ENCODE data around the gene TSLP.

TSLP gene

DNA sequence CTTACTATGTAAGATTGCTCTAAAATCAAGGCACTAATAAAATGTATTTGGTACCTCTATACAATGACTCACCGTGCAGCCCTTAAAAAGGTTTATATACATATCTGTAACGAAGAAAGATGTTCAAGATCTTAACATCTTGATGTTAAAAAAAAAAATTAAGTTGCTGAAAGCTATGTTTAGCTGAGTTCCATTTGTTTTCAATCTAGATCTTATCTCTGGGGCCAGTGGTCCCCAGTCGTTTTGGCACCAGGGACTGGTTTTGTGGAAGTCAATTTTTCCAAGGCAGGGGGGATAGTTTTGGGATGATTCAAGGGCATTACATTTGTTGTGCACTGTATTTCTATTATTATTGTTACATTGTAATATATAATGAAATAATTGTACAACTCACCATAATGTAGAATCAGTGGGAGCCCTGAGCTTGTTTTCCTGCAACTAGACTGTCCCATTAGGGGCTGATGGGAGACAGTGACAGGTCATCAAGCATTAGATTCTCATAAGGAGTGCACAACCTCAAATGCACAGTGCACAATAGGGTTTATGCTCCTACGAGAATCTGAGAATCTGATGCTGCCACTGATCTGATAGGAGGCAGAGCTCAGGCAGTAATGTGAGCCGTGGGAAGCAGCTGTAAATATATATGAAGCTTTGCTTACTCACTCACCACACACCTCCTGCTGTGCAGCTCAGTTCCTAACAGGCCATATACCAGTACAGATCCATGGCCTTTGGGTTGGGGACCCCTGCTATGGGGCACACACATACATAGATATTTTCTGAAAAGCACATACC, 27.6 kb upstream of the TSLP start:
- no peak overlapping the region for H3K27ac ChIP-seq (ENCODE audit: low read depth, low read length, poor library complexity, severe bottlenecking)

DNA sequence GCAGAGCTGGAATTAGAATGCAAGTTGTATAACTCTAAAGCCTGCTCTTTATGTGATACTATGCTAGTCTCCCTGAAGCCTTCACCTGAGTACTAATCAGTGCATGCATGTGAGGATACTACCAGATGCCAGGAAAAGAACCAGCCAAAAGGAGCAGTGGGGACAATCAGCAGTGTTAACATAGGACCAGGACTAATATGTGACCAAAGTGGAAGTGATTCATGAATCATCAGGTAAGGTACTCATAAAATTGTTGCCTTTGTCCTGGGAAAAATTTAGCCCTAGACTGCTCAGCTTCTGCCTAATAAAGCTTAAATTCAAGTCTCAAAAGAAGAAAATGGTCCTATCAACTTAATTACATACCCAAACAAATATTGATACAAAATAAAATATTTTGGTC, 13.4 kb upstream of the TSLP start:
- Histone ChIP-seq H3F3A (ENCODE audit: insufficient read depth, low read length) (no peaks in the 10 kb centered on the region), H2AFZ (ENCODE audit: low read length) (no peak overlapping the region), H3K79me2 (ENCODE audit: insufficient read depth, low read length) (no peaks in the 10 kb centered on the region), H3K4me3 (ENCODE audit: low read depth, low read length, poor library complexity, severe bottlenecking) (no peak overlapping the region), H3K27me3 (ENCODE audit: insufficient read depth, low read length) (no peaks in the 10 kb centered on the region), H3K9me2 (ENCODE audit: low read depth, low read length) (no peaks in the 10 kb centered on the region), H3K4me1 (ENCODE audit: insufficient read depth, low read length, severe bottlenecking) (no peaks in the 10 kb centered on the region), H4K20me1 (ENCODE audit: insufficient read depth, low read length) (no peaks in the 10 kb centered on the region), H3K36me3 (ENCODE audit: insufficient read depth, low read length) (no peaks in the 10 kb centered on the region), H3K9ac (ENCODE audit: low read length) (no peak overlapping the region), H3K9me3 (ENCODE audit: low read length) (no peaks in the 10 kb centered on the region), H3K27ac (ENCODE audit: low read depth, low read length, poor library complexity, severe bottlenecking) (no peak overlapping the region), H3K4me2 (ENCODE audit: low read length) (no peak overlapping the region)
- TF ChIP-seq EZH2 (IDR thresholded peaks at IDR 0.05; ENCODE audit: borderline replicate concordance, low read length), result no peak
- TF ChIP-seq, protein P1, sequence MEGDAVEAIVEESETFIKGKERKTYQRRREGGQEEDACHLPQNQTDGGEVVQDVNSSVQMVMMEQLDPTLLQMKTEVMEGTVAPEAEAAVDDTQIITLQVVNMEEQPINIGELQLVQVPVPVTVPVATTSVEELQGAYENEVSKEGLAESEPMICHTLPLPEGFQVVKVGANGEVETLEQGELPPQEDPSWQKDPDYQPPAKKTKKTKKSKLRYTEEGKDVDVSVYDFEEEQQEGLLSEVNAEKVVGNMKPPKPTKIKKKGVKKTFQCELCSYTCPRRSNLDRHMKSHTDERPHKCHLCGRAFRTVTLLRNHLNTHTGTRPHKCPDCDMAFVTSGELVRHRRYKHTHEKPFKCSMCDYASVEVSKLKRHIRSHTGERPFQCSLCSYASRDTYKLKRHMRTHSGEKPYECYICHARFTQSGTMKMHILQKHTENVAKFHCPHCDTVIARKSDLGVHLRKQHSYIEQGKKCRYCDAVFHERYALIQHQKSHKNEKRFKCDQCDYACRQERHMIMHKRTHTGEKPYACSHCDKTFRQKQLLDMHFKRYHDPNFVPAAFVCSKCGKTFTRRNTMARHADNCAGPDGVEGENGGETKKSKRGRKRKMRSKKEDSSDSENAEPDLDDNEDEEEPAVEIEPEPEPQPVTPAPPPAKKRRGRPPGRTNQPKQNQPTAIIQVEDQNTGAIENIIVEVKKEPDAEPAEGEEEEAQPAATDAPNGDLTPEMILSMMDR (IDR thresholded peaks at IDR 0.05; ENCODE audit: low read length), result no peak

More for the DNA sequence above, 27.6 kb upstream of the TSLP start:
- Histone ChIP-seq H3K9me2 (ENCODE audit: low read depth, low read length) (no peaks in the 10 kb centered on the region), H3K27me3 (ENCODE audit: insufficient read depth, low read length) (no peaks in the 10 kb centered on the region), H2AFZ (ENCODE audit: low read length) (no peak overlapping the region), H3K9ac (ENCODE audit: low read length) (no peak overlapping the region), H3K4me3 (ENCODE audit: low read depth, low read length, poor library complexity, severe bottlenecking) (no peak overlapping the region), H4K20me1 (ENCODE audit: insufficient read depth, low read length) (no peaks in the 10 kb centered on the region), H3K79me2 (ENCODE audit: insufficient read depth, low read length) (no peaks in the 10 kb centered on the region), H3F3A (ENCODE audit: insufficient read depth, low read length) (no peaks in the 10 kb centered on the region), H3K9me3 (ENCODE audit: low read length) (no peaks in the 10 kb centered on the region), H3K4me2 (ENCODE audit: low read length) (no peak overlapping the region), H3K36me3 (ENCODE audit: insufficient read depth, low read length) (no peaks in the 10 kb centered on the region), H3K4me1 (ENCODE audit: insufficient read depth, low read length, severe bottlenecking) (no peaks in the 10 kb centered on the region)
- no peak for TF ChIP-seq EZH2 (IDR thresholded peaks at IDR 0.05; ENCODE audit: borderline replicate concordance, low read length)
- TF ChIP-seq, protein P1 (IDR thresholded peaks at IDR 0.05; ENCODE audit: low read length), result no peak

DNA sequence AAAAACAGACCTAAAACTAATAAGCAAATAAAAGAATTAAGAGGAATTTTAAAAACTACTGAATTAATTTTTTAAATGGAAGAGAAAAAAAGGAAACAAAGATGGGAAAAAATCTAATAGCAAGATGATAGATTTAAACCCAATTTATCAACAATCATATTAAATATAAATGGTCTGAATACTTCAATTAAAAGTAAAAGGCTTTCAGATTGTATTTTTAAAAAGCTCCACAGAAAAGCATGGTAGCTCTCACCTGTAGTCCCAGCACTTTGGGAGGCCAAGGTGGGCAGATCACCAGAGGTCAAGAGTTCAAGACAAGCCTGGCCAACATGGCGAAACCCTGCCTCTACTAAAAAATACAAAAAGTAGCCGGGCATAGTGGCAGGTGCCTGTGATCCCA, 11.3 kb upstream of the TSLP start:
- no peak overlapping the region for H3K4me2 ChIP-seq (ENCODE audit: low read length)
- no peaks in the 10 kb centered on the region for H3F3A ChIP-seq (ENCODE audit: insufficient read depth, low read length)
- H3K9me2 ChIP-seq (ENCODE audit: low read depth, low read length), result no peaks in the 10 kb centered on the region
- TF ChIP-seq, protein P1 (IDR thresholded peaks at IDR 0.05; ENCODE audit: low read length), result no peak
- TF ChIP-seq EZH2 (IDR thresholded peaks at IDR 0.05; ENCODE audit: borderline replicate concordance, low read length), result no peak
- no peak overlapping the region for H3K9ac ChIP-seq (ENCODE audit: low read length)
- no peaks in the 10 kb centered on the region for H3K36me3 ChIP-seq (ENCODE audit: insufficient read depth, low read length)
- H3K27me3 ChIP-seq (ENCODE audit: insufficient read depth, low read length), result no peaks in the 10 kb centered on the region
- no peak overlapping the region for H3K27ac ChIP-seq (ENCODE audit: low read depth, low read length, poor library complexity, severe bottlenecking)
- H3K9me3 ChIP-seq (ENCODE audit: low read length), result no peaks in the 10 kb centered on the region
- no peak overlapping the region for H3K4me3 ChIP-seq (ENCODE audit: low read depth, low read length, poor library complexity, severe bottlenecking)
- no peak overlapping the region for H2AFZ ChIP-seq (ENCODE audit: low read length)
- H3K4me1 ChIP-seq (ENCODE audit: insufficient read depth, low read length, severe bottlenecking), result no peaks in the 10 kb centered on the region
- H4K20me1 ChIP-seq (ENCODE audit: insufficient read depth, low read length), result no peaks in the 10 kb centered on the region
- no peaks in the 10 kb centered on the region for H3K79me2 ChIP-seq (ENCODE audit: insufficient read depth, low read length)
